Measurements from ENCODE around the gene SFRP2.

SFRP2 gene

GRCh38 chr4:153788413-153789276 lies at the start of gene SFRP2:
Gene SFRP2 (minus strand): TSS chr4:153789083. CDS start chr4:153788835, 248 bp downstream.
- no peak for DNase-seq
- in situ Hi-C loops (cut with MboI; ENCODE audit: low pct_unique_long_range_greater_than_20kb, low sequenced_read_pairs) = no loop called here

- no peak for DNase-seq
- in situ Hi-C loops (cut with MboI; ENCODE audit: low pct_unique_long_range_greater_than_20kb, low sequenced_read_pairs) = no loop called here
Observed at GRCh38 chr4:153838564-153838963, 49.7 kb upstream of the SFRP2 start.

GRCh38 chr4:153834901-153835300 lies 46.0 kb upstream of the SFRP2 start:
- in situ Hi-C loops (cut with MboI; ENCODE audit: low pct_unique_long_range_greater_than_20kb, low sequenced_read_pairs) = no loop called here
- DNase-seq = no peak

- in situ Hi-C loops (cut with MboI; ENCODE audit: low pct_unique_long_range_greater_than_20kb, low sequenced_read_pairs) = no loop called here
- DNase-seq = no peak
Observed at GRCh38 chr4:153832720-153833287, 43.9 kb upstream of the SFRP2 start.

- in situ Hi-C loops (cut with MboI; ENCODE audit: low pct_unique_long_range_greater_than_20kb, low sequenced_read_pairs) = no loop called here
- DNase-seq = no peak
Observed at GRCh38 chr4:153832054-153832453, 43.2 kb upstream of the SFRP2 start.

- in situ Hi-C loops (cut with MboI; ENCODE audit: low pct_unique_long_range_greater_than_20kb, low sequenced_read_pairs) = no loop called here
- DNase-seq = no peak
Observed at GRCh38 chr4:153831245-153831644, 42.4 kb upstream of the SFRP2 start.

- in situ Hi-C loops (cut with MboI; ENCODE audit: low pct_unique_long_range_greater_than_20kb, low sequenced_read_pairs) = no loop called here
- no peak for DNase-seq
Observed at GRCh38 chr4:153825691-153826090, 36.8 kb upstream of the SFRP2 start.

GRCh38 chr4:153825126-153825525 lies 36.2 kb upstream of the SFRP2 start:
- in situ Hi-C loops (cut with MboI; ENCODE audit: low pct_unique_long_range_greater_than_20kb, low sequenced_read_pairs) = no loop called here

GRCh38 chr4:153824501-153824900 lies 35.6 kb upstream of the SFRP2 start:
- DNase-seq = no peak
- in situ Hi-C loops (cut with MboI; ENCODE audit: low pct_unique_long_range_greater_than_20kb, low sequenced_read_pairs) = no loop called here

More at GRCh38 chr4:153825126-153825525, 36.2 kb upstream of the SFRP2 start:
- DNase-seq = no peak

- no peak for DNase-seq
- in situ Hi-C loops (cut with MboI; ENCODE audit: low pct_unique_long_range_greater_than_20kb, low sequenced_read_pairs) = no loop called here
Observed at GRCh38 chr4:153823483-153823882, 34.6 kb upstream of the SFRP2 start.

- in situ Hi-C loops (cut with MboI; ENCODE audit: low pct_unique_long_range_greater_than_20kb, low sequenced_read_pairs) = no loop called here
- DNase-seq = no peak
Observed at GRCh38 chr4:153822316-153822715, 33.4 kb upstream of the SFRP2 start.

GRCh38 chr4:153817466-153817865 lies 28.6 kb upstream of the SFRP2 start:
- no peak for DNase-seq
- in situ Hi-C loops (cut with MboI; ENCODE audit: low pct_unique_long_range_greater_than_20kb, low sequenced_read_pairs) = no loop called here

GRCh38 chr4:153816542-153816941 lies 27.7 kb upstream of the SFRP2 start:
- no peak for DNase-seq
- in situ Hi-C loops (cut with MboI; ENCODE audit: low pct_unique_long_range_greater_than_20kb, low sequenced_read_pairs) = no loop called here

- no peak for DNase-seq
- in situ Hi-C loops (cut with MboI; ENCODE audit: low pct_unique_long_range_greater_than_20kb, low sequenced_read_pairs) = no loop called here
Observed at GRCh38 chr4:153814789-153815188, 25.9 kb upstream of the SFRP2 start.

- DNase-seq = no peak
- in situ Hi-C loops (cut with MboI; ENCODE audit: low pct_unique_long_range_greater_than_20kb, low sequenced_read_pairs) = no loop called here
Observed at GRCh38 chr4:153809916-153810810, 21.3 kb upstream of the SFRP2 start.

GRCh38 chr4:153809307-153809706 lies 20.4 kb upstream of the SFRP2 start:
- DNase-seq = no peak
- in situ Hi-C loops (cut with MboI; ENCODE audit: low pct_unique_long_range_greater_than_20kb, low sequenced_read_pairs) = no loop called here

- no peak for DNase-seq
- in situ Hi-C loops (cut with MboI; ENCODE audit: low pct_unique_long_range_greater_than_20kb, low sequenced_read_pairs) = no loop called here
Observed at GRCh38 chr4:153808175-153808574, 19.3 kb upstream of the SFRP2 start.

- in situ Hi-C loops (cut with MboI; ENCODE audit: low pct_unique_long_range_greater_than_20kb, low sequenced_read_pairs) = no loop called here
- DNase-seq = no peak
Observed at GRCh38 chr4:153806073-153806472, 17.2 kb upstream of the SFRP2 start.

- in situ Hi-C loops (cut with MboI; ENCODE audit: low pct_unique_long_range_greater_than_20kb, low sequenced_read_pairs) = no loop called here
- no peak for DNase-seq
Observed at GRCh38 chr4:153804722-153805121, 15.8 kb upstream of the SFRP2 start.

GRCh38 chr4:153799694-153800074 lies 10.8 kb upstream of the SFRP2 start:
- in situ Hi-C loops (cut with MboI; ENCODE audit: low pct_unique_long_range_greater_than_20kb, low sequenced_read_pairs) = no loop called here
- DNase-seq = no peak

Measured in KBM-7 (cell line).